ENCODE measurements around the gene USP21. TPM values are rescaled to one million over a fixed set of nuclear protein-coding genes. Genes with fewer than 3 reads are reported as not detected.

Gene USP21
- total and polyA plus RNA-seq, 2 of the 8 experiments (the other 6 are each of a cell fraction or from before 2014, with no cell fraction given), result 23.9 to 36.3 TPM

DNA sequence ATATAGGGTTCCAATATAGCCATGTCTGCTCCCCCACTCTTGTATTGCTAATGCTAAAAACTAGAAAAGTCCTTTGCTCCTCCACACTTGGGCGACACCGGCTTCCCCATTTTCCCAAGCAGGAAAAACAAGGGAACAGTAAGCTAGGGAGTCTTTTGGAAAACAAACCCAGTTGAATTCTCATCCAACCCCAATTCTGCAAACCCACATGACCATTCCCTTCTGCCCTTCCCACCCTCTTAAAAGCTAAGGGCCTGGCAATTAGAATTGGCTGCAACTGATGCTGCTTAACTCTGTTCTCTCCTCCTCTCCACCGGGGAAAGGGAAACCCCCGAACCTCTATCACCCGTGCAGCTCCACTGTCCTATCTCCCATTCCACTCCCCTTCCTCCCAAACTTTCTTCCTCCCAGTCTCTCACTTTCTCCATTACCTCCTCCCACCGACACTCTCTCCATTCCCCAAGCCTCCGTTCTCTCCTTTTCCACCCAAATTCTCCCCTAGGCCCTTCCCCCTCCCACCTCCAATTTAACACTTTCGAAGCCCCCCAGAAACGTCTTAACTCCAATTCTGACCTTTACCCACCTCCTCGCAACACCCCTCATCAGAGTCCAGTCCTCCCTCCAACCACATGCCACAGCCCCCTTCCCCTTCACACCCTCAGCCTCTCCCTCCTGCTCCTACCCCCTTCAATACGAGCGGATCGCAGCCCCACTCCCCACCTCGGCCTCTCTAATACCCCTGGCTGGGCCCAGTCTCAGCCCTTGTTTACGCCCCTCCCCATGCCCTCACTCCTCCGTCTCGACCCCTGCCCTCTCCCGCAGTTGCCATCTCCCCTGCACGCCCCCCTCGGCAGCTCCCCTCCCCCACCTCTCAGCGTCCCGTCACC, 27.5 kb upstream of the USP21 start:
- Histone ChIP-seq H3K4me1 (replicated peaks in 1 of 4; ENCODE audit: control insufficient read depth in 3 of 4, insufficient read depth in 4 of 4, low read length in 3 of 4) (no peaks in the 10 kb centered on the region; a peak in 1 of 7 replicates), H3K4me3 (ENCODE audit: extremely low read depth in 1 of 4, insufficient read depth in 2 of 4, low read depth in 3 of 4, low read length in 4 of 4) (peak overlapping the region; percentile 71 to 97 (median 84)), H3K36me3 (ENCODE audit: control insufficient read depth in 2 of 4, insufficient read depth in 4 of 4, low read length in 3 of 4) (peaks cover 0 to 28% (median 10%) of the 10 kb centered on the region in 4 experiments; a peak in 6 of 8 replicates), H2BK12ac (ENCODE audit: low read depth, low read length) (no peak overlapping the region), H4K5ac (ENCODE audit: insufficient read length, low read depth, low read length) (peak overlapping the region; percentile 79), H2BK5ac (ENCODE audit: low read depth, low read length) (peak overlapping the region; percentile 87), H2BK20ac (ENCODE audit: low read length) (no peak overlapping the region), H3K79me2 (ENCODE audit: control insufficient read depth in 1 of 2, insufficient read depth in 2 of 2, low read length in 2 of 2) (peaks cover 0 to 56% of the 10 kb centered on the region in 2 experiments; a peak in 3 of 4 replicates), H3K27me3 (replicated peaks in 1 of 4; ENCODE audit: control insufficient read depth in 3 of 4, extremely low read depth in 1 of 4, insufficient read depth in 3 of 4, low read length in 3 of 4) (no peaks in the 10 kb centered on the region), H3K9me3 (ENCODE audit: insufficient read depth in 2 of 2, low read depth in 1 of 2, low read length in 1 of 2) (no peaks in the 10 kb centered on the region), H2BK15ac (ENCODE audit: low read length) (0 out of 2 replicates have a peak overlapping the region, but pooled peaks have one; percentile 81), H3K18ac (ENCODE audit: extremely low read depth, low read length) (peak overlapping the region; percentile 55), H3K4ac (replicated peaks; ENCODE audit: insufficient read length, low read depth, low read length) (peak overlapping the region; percentile 58), H3K23me2 (ENCODE audit: low read depth, low read length) (peaks cover 9% of the 10 kb centered on the region), H3K23ac (ENCODE audit: insufficient read length) (no peak overlapping the region), H2AFZ (ENCODE audit: low read length) (no peak overlapping the region), H4K8ac (ENCODE audit: extremely low read depth, insufficient read depth, low read length) (peak overlapping the region; percentile 95; the same call in 1 of the 2 replicates), H3K56ac (replicated peaks; ENCODE audit: insufficient read length, low read depth, low read length) (peak overlapping the region; percentile 43), H4K20me1 (replicated peaks in 1 of 2; ENCODE audit: control insufficient read depth in 1 of 2, insufficient read depth in 2 of 2, low read length in 2 of 2) (peaks cover 2% of the 10 kb centered on the region in 2 experiments), H3K79me1 (ENCODE audit: low read depth, low read length) (peaks cover 9% of the 10 kb centered on the region), H2BK120ac (replicated peaks; ENCODE audit: low read depth, low read length) (no peak overlapping the region), H3K27ac (ENCODE audit: low read depth, low read length) (peak overlapping the region; percentile 95; the same call in 1 of the 2 replicates), H3K14ac (ENCODE audit: insufficient read length) (peak overlapping the region; percentile 23), H4K91ac (replicated peaks; ENCODE audit: insufficient read length, low read length) (peak overlapping the region; percentile 61), H3K4me2 (ENCODE audit: insufficient read depth in 1 of 2, low read depth in 2 of 2, low read length in 2 of 2) (peak overlapping the region; percentile 75 to 78), H2AK5ac (ENCODE audit: low read depth, low read length) (no peak overlapping the region), H3K9ac (replicated peaks in 1 of 4; ENCODE audit: extremely low read depth in 1 of 4, low read depth in 3 of 4, low read length in 3 of 4) (peak overlapping the region in 3 of 4 experiments; percentile 64 to 85 (median 83); a peak in 5 of 7 replicates)
- 4% methylated on average over 11 of the region's 22 CpGs; no CpG with 5 or more reads in 1 of the 2 experiments for WGBS, 2 experiments (ENCODE audit: extremely low coverage in 1 of 2, insufficient coverage in 1 of 2, insufficient read length in 1 of 2, insufficient replicate concordance in 2 of 2, low coverage in 1 of 2, low lambda C conversion rate in 2 of 2, missing lambda C conversion rate in 1 of 2)
- DNase-seq (ENCODE audit: low read depth in 1 of 2, low spot score in 2 of 2), result no peak
- CTCF ChIA-PET (ENCODE audit: partially characterized antibody), result interaction anchor here (0.9 to 2.7 kb wide), 5 partner anchors 9 to 35 kb away, joined by 3 to 10 read pairs (median 5); partner anchors contain the start of genes KLHDC9, PPOX and UFC1
- POLR2A ChIA-PET (ENCODE audit: partially characterized antibody), result interaction anchor here (0.6 to 9.6 kb wide), 20 partner anchors 10 to 220 kb away, joined by 3 to 130 read pairs (median 6); partner anchors contain the start of genes ADAMTS4, B4GALT3, F11R and KLHDC9
- FAIRE-seq, result no peak
- TF ChIP-seq TAF7 (optimal IDR thresholded peaks at IDR 0.05; ENCODE audit: borderline replicate concordance, low read depth, low read length) (no peak), CREB1 (IDR thresholded peaks at IDR 0.05) (no peak), SAP30 (IDR thresholded peaks at IDR 0.05; ENCODE audit: insufficient read depth, insufficient replicate concordance, low read length) (peak; percentile 68), EZH2 (IDR thresholded peaks at IDR 0.05; ENCODE audit: low read depth, low read length, severe bottlenecking) (no peak), BACH1 (IDR thresholded peaks at IDR 0.05; ENCODE audit: low read length) (no peak), TEAD4 (IDR thresholded peaks at IDR 0.05; ENCODE audit: low read depth, low read length) (no peak), ASH2L (IDR thresholded peaks at IDR 0.05; ENCODE audit: low read length) (peak; percentile 80), NRF1 (IDR thresholded peaks at IDR 0.05; ENCODE audit: low read depth, low read length) (no peak)
- TF ChIP-seq, protein P1, sequence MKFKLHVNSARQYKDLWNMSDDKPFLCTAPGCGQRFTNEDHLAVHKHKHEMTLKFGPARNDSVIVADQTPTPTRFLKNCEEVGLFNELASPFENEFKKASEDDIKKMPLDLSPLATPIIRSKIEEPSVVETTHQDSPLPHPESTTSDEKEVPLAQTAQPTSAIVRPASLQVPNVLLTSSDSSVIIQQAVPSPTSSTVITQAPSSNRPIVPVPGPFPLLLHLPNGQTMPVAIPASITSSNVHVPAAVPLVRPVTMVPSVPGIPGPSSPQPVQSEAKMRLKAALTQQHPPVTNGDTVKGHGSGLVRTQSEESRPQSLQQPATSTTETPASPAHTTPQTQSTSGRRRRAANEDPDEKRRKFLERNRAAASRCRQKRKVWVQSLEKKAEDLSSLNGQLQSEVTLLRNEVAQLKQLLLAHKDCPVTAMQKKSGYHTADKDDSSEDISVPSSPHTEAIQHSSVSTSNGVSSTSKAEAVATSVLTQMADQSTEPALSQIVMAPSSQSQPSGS (IDR thresholded peaks at IDR 0.05; ENCODE audit: low read length), result no peak
